Measurements from ENCODE around the gene NLRP3.
A peak's percentile ranks its signal among the peaks of the same experiment; 100 is the strongest.
"Not testable (repeated sequence)": the region's sequence is repeated elsewhere in the genome, so short reads cannot be mapped to it uniquely, and the experiment has no call there.

Gene NLRP3

DNA sequence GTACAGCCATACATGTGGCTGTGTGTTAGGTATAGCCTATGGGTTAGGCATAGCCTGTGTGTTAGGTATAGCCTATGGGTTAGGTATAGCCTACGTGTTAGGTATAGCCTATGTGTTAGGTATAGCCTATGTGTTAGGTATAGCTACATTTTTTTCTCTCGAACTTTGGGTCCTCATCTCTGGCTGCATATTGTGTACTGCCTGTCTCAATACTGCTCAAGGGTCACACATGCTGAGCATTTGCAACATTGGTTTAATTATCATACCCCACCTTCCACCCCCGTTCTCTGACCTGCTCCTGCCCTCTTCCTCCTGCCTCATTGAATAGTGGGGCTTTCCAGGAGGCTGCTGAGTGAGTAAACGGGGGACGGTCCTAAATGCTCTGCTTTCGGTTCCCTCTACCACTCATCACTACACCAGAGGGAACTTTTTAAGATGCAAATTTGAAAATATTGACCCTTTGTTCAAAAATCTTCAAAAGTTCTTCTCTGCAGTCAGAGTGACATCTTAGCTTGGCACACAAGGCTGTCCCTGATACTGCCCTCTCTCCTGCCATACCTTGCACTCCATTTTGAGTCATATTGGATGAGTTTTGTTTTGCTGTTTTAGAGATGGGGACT is 24.1 kb downstream of the NLRP3 start:
- no peak for DNase-seq

DNA sequence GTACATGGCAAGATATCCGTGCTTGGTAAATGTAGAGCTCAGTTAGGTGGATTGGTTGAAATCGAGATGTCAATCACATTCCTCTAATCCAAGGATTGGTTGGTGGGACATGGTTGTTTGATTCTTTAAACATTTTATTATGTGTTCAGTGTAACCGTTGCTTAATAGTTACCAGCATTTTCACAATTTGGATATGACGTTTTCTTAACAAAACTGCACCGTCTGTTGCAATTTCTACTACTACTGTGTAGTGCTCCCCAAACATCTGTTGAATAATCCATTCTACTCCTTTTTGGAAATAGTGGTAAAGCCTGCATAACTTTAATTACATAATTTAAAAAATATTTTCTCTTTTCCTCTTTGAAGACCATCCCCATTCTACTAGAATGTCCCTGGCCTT is 25.6 kb downstream of the NLRP3 start:
- DNase-seq: no peak

DNA sequence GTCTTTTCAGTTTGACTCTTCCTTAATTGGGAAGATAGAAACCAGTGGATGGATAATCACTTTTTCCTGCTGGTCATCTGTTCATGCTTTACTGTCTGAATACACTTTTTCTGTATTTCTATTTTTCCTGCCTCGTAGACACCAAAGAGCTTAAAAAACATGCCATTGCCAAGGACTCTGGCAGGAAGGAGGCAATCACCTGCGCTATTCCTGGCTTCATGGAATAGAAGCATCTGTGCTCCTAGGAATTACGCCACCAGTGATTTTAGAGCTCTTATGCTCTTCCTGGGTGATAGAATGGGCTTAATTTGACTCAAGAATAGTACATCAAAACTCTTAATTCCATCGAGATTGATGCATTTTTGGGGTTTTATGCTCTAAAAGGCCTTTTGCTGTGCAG is 26.2 kb downstream of the NLRP3 start:
- no peak for DNase-seq

DNA sequence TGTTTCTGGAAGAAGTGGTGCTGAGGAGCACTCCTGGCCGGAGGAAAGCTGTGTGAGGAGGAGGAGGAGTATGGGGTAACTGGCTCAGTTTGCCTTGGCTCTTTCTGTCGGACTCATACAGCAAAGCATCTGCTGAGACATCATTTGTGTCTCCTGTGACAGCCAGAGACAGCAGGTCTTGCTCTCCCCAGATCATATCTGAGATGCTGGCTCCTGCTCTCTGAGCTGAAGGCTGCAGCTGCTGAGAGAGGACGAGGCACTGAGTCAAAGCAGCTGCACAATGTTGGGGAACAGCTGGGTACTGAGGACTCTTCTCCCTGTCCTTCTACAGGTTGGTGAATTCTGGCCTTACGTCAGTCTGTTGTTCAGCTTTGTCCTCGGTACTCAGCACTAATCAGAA is 27.7 kb downstream of the NLRP3 start:
- no peak for DNase-seq

DNA sequence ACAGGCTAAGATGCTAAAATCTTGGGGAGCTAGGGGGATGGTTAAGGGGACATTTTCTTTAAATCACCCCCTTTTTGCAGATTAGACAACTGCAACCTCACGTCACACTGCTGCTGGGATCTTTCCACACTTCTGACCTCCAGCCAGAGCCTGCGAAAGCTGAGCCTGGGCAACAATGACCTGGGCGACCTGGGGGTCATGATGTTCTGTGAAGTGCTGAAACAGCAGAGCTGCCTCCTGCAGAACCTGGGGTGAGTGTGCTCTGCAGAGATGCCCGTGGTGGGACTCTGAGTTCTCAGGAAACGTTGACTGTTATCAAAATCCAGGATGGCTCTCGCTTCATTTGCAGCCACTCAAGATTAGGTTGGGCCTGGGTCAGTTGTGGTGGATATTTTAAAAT is 28.6 kb downstream of the NLRP3 start:
- DNase-seq: no peak

DNA sequence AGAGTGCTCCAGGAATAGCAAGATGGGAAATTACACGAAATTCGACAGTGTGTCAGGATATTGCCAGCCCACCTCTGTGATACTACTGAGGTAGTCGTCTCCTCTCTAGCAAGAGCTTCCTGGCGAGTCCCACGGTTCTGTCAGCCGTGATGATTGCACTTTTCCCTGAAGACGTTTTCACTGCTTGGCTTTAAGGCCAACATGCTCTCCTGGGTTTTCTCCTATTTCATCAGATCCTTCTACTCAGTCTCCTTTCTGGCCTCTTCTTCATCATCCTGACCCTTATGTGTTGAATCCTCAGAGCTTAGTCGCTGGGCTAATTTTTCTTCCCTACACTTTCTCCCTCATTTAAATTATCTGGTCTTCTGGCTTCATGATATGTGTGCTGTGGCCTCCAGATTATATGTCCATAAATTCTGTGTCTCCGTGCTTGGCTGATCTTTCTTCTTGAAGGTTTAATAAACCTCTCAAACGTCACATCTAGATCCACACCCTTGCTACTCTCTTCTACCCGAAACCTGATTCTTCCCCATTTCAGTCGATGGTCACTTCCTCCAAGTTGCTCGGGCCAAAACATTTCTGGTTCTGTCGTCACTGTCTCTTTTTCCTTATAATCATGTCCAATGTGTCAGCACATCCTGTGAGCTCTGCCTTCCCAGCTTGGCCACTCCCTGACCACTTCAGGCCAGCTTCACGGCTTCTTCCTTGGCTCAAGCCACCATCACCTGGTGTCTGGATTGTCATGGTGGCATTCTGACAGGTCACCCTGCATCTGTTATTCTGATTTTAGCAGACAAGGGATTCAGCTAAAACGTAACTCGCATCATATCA is 29.8 kb downstream of the NLRP3 start:
- no peak for DNase-seq

DNA sequence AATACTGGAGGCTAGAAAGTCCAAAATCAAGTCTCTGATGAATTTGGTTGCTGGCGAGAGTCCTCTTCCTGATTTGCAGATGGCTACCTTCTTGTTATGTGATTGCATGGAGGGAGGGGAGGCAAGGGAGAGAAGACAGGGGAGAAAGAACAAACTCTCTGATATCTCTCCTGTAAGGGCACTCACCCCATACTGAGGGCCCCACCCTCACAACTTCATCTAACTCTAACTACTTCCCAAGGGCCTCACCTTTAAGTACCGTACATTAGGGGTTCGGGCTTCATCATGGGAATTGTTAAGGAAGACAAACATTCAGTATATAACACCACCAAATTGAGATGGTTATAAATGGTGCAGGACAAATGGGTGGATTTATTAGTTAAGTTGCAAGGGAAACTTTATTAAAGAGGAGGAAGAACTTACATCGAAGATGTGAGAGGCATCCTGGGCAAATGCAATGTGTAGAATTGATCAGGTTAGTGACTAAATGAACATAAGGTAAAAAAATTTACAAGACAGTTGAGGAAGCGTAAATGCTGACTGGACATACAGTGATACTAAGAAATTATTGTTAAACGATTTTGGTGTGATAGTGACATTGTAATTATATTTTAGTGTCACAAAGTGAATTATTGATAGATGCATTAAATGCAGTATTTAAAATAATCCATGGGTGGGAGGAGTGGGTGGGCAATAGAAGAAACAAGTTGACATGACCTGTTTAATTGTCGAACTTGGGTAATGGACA is 31.4 kb downstream of the NLRP3 start:
- no peak for DNase-seq

DNA sequence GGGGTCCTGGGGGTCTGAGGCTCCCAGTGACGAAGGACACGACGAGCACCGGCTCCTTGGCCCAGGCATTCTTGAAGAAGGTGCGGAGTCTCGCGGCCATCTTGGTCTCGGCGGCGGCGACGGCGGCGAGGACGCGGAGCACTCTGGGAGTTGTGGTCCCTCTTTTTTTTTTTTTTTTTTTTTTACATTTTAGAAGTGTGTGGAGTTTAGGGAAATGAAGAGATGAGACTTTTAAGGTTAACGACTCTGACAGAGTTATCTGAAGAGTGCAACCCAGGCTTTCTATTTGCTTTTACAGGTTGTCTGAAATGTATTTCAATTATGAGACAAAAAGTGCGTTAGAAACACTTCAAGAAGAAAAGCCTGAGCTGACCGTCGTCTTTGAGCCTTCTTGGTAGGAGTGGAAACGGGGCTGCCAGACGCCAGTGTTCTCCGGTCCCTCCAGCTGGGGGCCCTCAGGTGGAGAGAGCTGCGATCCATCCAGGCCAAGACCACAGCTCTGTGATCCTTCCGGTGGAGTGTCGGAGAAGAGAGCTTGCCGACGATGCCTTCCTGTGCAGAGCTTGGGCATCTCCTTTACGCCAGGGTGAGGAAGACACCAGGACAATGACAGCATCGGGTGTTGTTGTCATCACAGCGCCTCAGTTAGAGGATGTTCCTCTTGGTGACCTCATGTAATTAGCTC is 32.3 kb downstream of the NLRP3 start:
- peak; percentile 34 for DNase-seq

DNA sequence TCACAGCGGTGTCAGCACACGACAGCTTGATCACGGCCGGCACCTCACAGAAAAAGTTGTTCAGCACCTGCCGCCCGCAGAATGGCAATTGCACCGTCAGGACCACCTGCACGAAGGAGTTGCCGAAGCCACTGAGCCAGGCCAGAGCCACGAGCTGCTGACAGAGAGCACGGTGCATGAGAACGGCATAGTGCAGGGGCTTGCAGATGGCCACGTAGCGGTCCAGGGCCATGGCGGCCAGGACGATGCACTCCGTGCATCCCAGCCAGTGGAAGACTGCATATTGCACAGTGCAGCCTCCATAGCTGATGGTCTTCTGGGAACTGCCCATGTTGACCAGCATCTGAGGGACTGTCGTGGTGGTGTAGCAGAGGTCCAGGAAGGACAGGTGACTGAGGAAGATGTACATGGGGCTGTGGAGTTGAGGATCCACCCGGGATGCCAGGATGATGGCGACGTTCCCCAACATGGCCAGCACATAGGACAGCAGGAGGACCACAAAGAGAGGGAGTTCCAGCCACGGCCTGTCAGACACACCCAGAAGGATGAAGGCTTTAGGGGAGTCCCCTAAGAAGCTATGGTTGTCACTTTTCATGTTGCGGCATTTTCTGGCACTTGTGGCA is 35.5 kb downstream of the NLRP3 start:
- no peak for DNase-seq

DNA sequence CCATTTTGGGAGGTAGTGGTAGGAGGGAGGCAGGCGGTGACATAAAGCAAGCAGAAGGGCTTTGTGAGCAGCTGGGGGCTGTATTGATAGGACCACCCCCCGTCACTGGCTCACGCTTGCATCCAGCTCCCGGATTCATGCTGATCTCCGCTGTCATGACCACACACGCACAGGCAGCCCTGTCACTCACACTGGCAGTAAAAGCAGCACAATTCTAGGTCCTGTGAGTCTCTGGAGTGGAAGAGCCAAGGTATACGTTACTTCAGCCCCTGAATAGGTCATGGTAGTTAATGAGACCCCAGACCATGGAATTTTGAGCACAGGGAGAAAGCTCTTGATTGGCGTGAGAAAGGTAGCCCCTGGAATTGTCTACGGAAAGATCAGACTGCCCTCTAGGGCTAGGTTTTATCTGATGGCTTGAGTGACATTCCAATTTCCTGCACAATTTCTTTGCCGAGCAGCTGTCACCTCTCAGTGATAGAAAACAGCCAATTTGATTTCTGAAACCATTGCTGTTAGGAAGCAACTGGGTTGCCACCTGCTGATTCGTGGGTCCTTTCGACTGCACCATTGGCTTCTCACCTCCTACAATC is 36.6 kb downstream of the NLRP3 start:
- DNase-seq: no peak

DNA sequence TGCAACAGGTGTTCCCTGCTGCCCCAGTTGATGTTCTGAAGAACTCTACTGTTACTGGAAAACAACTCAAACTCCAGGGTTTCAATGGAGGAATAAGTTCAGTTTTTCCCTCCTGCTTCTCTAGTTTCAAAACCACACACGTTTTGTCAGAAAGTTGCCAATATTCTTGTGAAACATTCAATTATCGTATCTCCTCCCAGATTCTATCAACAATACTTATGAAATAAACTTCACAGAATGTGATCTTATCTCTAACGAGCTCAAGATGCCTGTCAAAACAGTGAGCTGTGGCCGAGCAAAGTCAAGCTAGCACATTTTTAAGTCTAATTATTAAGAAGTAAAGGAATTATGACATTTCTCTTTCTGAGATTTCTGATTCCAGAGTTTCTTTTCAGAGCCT is 37.3 kb downstream of the NLRP3 start:
- no peak for DNase-seq

DNA sequence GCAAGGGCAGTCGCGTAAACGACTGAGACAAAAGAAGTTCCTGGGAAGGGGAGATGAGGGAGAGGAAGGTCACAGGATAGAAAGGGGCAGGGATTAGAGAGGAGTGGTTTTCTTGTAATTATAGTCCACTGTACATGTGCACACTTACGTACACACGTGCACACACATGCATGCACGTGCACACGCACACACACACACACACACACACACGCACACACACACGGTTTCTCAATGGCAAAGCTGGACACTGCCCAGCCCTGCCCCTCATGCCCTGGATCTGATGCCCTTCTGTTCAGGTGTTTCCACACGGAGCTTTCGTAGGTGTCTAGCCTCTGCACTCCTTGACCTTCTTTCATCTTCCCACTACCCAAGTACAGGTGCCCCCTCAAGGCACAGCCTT is 38.0 kb downstream of the NLRP3 start:
- DNase-seq: no peak

DNA sequence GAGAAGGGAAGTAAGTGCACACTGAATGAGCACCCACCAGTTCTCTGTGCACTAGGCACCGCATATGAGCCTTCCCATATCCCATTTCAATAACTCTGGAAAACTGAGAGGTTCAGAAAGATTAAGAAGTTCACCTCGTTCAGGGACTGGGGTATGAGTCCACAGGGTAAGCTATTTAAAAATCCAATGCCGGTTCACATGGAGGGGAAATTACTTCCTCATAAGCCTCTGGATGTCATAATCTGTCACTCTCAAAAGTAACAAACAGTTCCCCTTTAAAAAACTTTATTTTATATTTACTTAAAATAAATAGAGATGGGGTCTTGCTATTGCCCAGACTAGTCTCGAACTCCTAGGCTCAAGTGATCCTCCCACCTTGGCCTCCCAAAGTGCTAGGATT is 40.0 kb downstream of the NLRP3 start:
- DNase-seq: no peak

DNA sequence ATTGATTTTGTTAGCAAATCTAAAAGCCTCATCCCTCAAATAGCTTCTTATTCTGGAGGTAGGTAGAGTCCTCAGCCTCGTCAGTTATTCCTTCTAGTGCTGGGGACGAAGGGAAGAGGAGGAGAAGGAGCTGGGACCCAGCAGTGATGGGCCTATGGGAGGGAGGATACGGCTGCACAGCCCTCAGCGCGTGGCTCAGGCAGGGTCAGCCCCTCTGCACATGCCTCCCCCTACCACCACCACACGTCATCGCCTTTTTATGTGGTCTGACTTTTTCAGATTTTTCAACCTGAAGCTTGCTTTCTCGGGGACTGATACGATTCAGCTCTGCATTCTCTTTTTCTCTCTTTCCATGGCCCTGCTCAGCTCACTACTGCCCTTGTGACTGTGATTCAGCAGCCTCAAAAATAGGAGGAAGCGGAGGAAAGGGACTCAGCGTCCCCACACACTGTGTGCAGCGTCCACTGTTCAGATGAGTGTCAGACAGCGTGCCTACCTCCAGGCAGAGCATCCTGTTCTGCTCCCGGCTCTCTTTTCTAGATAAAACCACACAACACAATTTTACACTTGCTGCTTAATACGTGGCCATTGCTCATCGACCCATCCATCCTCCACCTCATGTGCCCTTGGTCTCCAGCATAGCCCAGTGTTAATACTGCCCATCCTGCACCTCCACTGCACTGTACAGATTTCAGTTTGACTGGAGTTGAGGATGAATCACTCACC is 41.1 kb downstream of the NLRP3 start:
- DNase-seq: no peak

DNA sequence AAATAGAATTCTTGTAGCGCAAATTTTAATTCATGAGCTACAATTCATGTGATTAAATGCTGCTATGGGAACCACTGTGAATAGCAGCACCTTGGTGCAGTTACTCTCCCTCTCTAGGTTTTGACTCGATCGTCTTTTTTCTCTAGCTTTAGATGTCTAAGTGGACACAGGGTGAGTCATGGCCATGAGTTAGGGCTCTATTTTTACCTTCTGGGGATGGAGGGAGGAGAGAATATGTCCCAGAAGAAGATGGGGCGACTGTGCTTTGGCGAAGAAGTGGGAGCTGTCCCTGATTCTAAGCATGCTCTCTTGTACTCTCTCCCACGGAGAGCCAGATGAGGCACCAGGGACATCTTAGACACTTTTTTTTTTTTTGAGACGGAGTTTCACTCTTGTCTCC is 43.5 kb downstream of the NLRP3 start:
- DNase-seq: no peak

DNA sequence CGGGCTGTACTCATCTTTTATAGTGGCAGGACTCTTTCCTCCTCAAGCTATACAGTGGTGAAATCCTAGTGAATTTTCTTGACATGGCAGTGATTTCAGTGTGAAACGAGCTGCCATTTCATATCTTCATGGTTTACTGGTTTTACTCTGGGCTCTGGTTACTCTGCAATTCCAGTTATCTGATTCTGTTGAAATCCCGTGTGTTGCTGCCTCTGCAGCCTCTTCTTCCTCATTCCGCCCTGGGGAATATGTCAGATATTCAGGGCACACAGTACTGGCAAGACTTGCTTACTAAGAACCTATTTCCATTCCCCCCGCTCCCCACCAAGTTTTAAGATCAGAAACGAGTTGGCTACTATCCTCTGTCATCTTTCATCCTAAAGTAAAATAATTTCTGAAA is 49.8 kb downstream of the NLRP3 start:
- DNase-seq: no peak

DNA sequence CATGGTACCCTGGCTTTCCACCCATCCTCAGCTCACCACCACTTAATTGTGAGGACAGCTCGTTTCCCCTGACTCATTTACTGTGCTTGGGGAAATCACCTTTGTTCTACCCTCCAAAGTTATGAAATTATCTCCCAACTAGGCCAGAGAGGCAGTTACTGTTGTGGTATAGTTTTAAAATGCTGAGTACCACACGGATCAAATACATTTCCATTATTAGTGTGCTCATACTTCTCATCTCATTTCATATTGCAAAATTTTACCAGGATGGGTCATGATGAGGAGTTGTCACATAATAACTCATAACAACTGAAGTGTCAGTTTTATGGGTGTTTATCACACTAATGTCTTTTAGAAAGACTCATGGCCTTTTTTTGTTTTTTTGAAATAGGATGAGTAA is 51.2 kb downstream of the NLRP3 start:
- no peak for DNase-seq

DNA sequence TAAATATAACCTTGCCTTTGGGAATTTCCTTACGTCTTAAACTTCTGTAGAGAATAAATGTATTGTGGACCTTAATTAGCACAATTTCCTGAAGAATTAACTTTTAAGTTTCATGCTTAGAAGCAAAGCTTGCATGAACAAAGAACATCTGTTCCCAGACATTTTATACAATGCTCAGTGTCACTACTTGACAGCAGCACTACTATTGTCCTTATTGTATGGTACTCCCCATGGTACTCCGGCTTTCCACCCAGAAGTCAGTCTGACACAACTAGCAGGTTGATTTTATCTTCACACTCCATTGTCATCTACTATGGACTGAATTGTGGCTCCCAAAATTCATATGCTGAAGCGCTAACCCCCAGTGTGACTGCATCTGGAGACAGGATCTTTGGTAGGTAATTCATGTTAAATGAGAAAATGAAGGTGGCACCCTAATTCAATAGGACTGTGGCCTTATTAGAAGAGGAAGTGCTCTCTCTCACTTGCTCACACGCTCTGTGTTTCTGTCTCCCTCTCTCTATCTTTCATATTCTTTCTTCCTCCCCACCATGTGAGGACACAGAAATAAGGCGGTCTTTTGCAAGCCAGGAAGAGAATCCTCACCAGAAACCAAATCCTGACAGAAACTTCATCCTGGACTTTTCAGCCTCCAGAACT is 52.6 kb downstream of the NLRP3 start:
- DNase-seq: no peak

DNA sequence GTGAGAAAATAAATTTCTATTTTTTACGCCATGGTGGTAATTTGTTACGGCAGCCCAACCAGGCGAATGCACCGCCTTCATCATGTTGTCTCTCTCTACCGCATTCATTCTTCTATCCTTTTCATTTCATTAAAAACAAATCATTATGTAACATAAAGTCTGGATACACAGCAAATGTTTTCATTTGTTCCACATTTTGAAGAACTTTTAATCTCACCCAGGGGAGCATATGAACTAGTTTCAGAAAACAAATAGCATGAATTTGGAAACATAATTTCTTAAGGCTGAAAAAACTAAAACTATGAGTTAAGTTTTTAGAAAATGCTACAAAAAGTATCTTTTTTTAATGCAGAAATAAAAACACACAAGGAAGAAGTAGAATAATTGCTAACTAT is 53.2 kb downstream of the NLRP3 start:
- DNase-seq: no peak

DNA sequence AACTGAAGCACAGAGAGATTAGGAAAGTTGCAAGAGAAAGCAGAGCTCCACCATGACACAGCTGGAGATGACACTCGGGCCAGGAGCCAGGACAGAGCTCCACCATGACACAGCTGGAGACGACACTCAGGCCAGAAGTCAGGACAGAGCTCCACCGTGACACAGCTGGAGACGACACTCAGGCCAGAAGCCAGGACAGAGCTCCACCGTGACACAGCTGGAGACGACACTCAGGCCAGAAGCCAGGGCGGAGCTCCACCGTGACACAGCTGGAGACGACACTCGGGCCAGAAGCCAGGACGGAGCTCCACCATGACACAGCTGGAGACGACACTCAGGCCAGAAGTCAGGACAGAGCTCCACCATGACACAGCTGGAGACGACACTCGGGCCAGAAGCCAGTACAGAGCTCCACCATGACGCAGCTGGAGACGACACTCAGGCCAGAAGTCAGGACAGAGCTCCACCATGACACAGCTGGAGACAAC is 55.0 kb downstream of the NLRP3 start:
- DNase-seq: not testable (repeated sequence)

DNA sequence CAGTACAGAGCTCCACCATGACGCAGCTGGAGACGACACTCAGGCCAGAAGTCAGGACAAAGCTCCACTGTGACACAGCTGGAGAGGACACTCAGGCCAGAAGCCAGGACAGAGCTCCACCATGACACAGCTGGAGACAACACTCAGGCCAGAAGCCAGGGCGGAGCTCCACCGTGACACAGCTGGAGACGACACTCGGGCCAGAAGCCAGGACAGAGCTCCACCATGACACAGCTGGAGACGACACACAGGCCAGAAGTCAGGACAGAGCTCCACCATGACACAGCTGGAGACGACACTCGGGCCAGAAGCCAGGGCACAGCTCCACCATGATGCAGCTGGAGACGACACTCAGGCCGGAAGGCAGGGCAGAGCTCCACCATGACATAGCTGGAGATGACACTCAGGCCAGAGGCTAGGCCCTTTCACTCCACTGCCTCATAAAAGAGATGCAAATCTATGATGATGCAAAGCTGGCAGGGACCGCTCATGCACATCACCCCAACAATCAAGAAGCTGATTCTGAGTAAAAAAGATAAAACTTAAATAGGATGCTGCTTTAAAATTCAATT is 55.6 kb downstream of the NLRP3 start:
- DNase-seq: no peak
